KMS-11 (cell line): Measurements from ENCODE around the gene CEPT1.

Experiments used
- H2AFZ ChIP-seq: fragments of 200-600 bp; sonication (generic); 2 replicates; pipeline ENCODE4 v1.6.1; 2016; ENCODE audit warnings: antibody characterized with exemption, mixed run types, low read depth
- H3K27ac ChIP-seq: fragments of 200-600 bp; sonication (generic); 2 replicates; pipeline ENCODE4 v1.6.1; 2016; ENCODE audit warnings: mild to moderate bottlenecking, mixed run types
- H3K27me3 ChIP-seq: fragments of 200-600 bp; sonication (generic); 2 replicates; pipeline ENCODE4 v1.6.1; 2017; ENCODE audit warnings: mild to moderate bottlenecking, low read depth, mixed run types, moderate library complexity; ENCODE audit not compliant: insufficient read depth
- H3K36me3 ChIP-seq: fragments of 200-600 bp; sonication (generic); 2 replicates; pipeline ENCODE4 v1.6.1; 2017; ENCODE audit warnings: mild to moderate bottlenecking, mixed run types; ENCODE audit not compliant: insufficient read depth
- H3K4me1 ChIP-seq: fragments of 200-600 bp; sonication (generic); 2 replicates; pipeline ENCODE4 v1.6.1; 2016; ENCODE audit warnings: mild to moderate bottlenecking, low read depth, mixed run types; ENCODE audit not compliant: poor library complexity, severe bottlenecking
- H3K4me2 ChIP-seq: fragments of 200-600 bp; sonication (generic); 2 replicates; pipeline ENCODE4 v1.7.0; 2016; ENCODE audit warnings: mild to moderate bottlenecking, mixed run types
- H3K4me3 ChIP-seq: fragments of 200-600 bp; sonication (generic); IDR thresholded peaks from 2 replicates; pipeline ENCODE4 v1.6.1; 2017; ENCODE audit warnings: low read depth, low read length, mixed read lengths; ENCODE audit not compliant: insufficient read depth
- H3K79me2 ChIP-seq: fragments of 200-600 bp; sonication (generic); 2 replicates; pipeline ENCODE4 v1.6.1; 2016; ENCODE audit warnings: low read depth, mixed run types; ENCODE audit not compliant: insufficient read depth
- H3K9ac ChIP-seq: fragments of 200-600 bp; sonication (generic); 2 replicates; pipeline ENCODE4 v1.6.1; 2016; ENCODE audit warnings: mild to moderate bottlenecking, mixed run types
- H4K20me1 ChIP-seq: fragments of 200-600 bp; sonication (generic); 2 replicates; pipeline ENCODE4 v1.6.1; 2016; ENCODE audit warnings: mild to moderate bottlenecking, mixed run types; ENCODE audit not compliant: insufficient read depth
- CTCF ChIP-seq: fragments of 200-600 bp; sonication (generic); conservative IDR thresholded peaks from 2 replicates; pipeline ENCODE4 v1.6.1; 2017; ENCODE audit warnings: low read depth, mild to moderate bottlenecking, antibody characterized with exemption, low read length, moderate library complexity, mixed read lengths

Gene CEPT1

GRCh38 chr1:111101854-111102642 is 38.0 kb upstream of the CEPT1 start:
- Histone ChIP-seq H3K4me2 (no peak overlapping the region), H3K79me2 (no peaks in the 10 kb centered on the region), H3K36me3 (no peaks in the 10 kb centered on the region), H3K27me3 (no peaks in the 10 kb centered on the region), H3K4me1 (no peaks in the 10 kb centered on the region), H3K9ac (no peak overlapping the region), H3K4me3 (no peak overlapping the region), H2AFZ (no peak overlapping the region), H3K27ac (no peak overlapping the region), H4K20me1 (no peaks in the 10 kb centered on the region)
- TF ChIP-seq CTCF = no peak

DNA sequence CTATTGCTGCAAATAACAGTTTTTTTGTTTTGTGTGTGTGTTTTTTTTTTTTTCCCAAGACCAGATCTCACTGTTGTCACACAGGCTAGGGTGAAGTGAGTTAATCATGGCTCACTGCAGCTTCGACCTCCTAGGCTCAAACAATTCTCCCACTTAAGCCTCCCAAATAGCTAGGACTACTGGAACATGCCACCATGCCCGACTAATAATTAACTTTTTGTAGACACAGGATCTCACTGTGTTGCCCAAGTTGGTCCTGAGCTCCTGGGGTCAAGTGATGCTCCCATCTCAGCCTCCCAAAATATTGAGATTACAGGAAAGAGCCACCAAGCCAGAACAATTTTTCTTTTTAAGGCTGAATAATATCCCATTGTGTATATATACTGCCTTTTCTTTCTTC is 35.0 kb upstream of the CEPT1 start:
- Histone ChIP-seq H3K4me2 (no peak overlapping the region), H3K27ac (no peak overlapping the region), H3K36me3 (no peaks in the 10 kb centered on the region), H3K27me3 (no peaks in the 10 kb centered on the region), H3K4me3 (no peak overlapping the region), H2AFZ (no peak overlapping the region), H3K9ac (no peak overlapping the region), H4K20me1 (no peaks in the 10 kb centered on the region), H3K4me1 (no peaks in the 10 kb centered on the region), H3K79me2 (no peaks in the 10 kb centered on the region)
- TF ChIP-seq CTCF = no peak

GRCh38 chr1:111110197-111110899 is 29.7 kb upstream of the CEPT1 start:
- no peak for TF ChIP-seq CTCF
- Histone ChIP-seq H3K9ac (no peak overlapping the region), H3K4me2 (no peak overlapping the region), H3K36me3 (no peaks in the 10 kb centered on the region), H3K27me3 (no peaks in the 10 kb centered on the region), H3K4me3 (no peak overlapping the region), H3K27ac (no peak overlapping the region), H2AFZ (no peak overlapping the region), H3K4me1 (no peaks in the 10 kb centered on the region), H3K79me2 (no peaks in the 10 kb centered on the region), H4K20me1 (no peaks in the 10 kb centered on the region)

- Histone ChIP-seq H3K27me3 (no peaks in the 10 kb centered on the region), H3K36me3 (no peaks in the 10 kb centered on the region), H3K27ac (no peak overlapping the region), H3K4me3 (no peak overlapping the region), H2AFZ (no peak overlapping the region), H3K4me1 (no peaks in the 10 kb centered on the region), H4K20me1 (no peaks in the 10 kb centered on the region), H3K9ac (no peak overlapping the region), H3K4me2 (no peak overlapping the region), H3K79me2 (no peaks in the 10 kb centered on the region)
- TF ChIP-seq CTCF = no peak
Observed at GRCh38 chr1:111116496-111116895, 23.5 kb upstream of the CEPT1 start.
